Choroid plexus epithelial cell (primary cell): ENCODE results near the gene PLA2G2E.
"Not testable (repeated sequence)": the region's sequence is repeated elsewhere in the genome, so short reads cannot be mapped to it uniquely, and the experiment has no call there.

ENCODE experiments used
- DNase-seq: peaks from one replicate; pipeline ENCODE4 v3.0.0-alpha.2; 2010; ENCODE audit warnings: low read depth
- H3K4me3 ChIP-seq: 2 replicates; pipeline ENCODE4 v1.5.1; 2011; ENCODE audit warnings: low read depth, mild to moderate bottlenecking, control low read depth, low read length, moderate library complexity
- TF ChIP-seq, protein P1 (sequence below): conservative IDR thresholded peaks from 2 replicates; pipeline ENCODE4 v1.5.1; 2011; ENCODE audit warnings: low read depth, mild to moderate bottlenecking, control low read depth, inconsistent platforms, low read length, moderate library complexity

PLA2G2E gene

DNA sequence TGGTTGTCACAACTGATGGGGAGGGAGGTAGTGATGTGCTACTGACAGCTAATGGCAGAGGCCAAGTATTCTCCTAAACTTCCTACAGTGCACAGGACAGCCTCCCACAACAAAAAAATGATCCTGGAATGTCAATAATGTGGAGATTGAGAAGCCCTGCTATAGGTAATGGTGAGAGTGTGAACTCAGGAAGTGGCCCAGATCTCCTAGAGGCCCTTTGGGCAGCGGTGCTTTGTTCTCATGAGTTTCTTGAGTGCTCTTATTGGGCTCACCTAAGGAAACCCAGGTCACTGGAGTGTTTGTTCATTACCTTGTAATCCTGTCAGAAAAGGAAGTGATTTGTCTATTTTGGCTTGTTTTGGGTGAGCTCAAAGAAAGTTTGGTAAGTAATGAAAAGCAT lies 35.3 kb downstream of the PLA2G2E start:
- DNase-seq, result no peak
- TF ChIP-seq, protein P1, sequence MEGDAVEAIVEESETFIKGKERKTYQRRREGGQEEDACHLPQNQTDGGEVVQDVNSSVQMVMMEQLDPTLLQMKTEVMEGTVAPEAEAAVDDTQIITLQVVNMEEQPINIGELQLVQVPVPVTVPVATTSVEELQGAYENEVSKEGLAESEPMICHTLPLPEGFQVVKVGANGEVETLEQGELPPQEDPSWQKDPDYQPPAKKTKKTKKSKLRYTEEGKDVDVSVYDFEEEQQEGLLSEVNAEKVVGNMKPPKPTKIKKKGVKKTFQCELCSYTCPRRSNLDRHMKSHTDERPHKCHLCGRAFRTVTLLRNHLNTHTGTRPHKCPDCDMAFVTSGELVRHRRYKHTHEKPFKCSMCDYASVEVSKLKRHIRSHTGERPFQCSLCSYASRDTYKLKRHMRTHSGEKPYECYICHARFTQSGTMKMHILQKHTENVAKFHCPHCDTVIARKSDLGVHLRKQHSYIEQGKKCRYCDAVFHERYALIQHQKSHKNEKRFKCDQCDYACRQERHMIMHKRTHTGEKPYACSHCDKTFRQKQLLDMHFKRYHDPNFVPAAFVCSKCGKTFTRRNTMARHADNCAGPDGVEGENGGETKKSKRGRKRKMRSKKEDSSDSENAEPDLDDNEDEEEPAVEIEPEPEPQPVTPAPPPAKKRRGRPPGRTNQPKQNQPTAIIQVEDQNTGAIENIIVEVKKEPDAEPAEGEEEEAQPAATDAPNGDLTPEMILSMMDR, result no peak
- H3K4me3 ChIP-seq, result no peak overlapping the region

DNA sequence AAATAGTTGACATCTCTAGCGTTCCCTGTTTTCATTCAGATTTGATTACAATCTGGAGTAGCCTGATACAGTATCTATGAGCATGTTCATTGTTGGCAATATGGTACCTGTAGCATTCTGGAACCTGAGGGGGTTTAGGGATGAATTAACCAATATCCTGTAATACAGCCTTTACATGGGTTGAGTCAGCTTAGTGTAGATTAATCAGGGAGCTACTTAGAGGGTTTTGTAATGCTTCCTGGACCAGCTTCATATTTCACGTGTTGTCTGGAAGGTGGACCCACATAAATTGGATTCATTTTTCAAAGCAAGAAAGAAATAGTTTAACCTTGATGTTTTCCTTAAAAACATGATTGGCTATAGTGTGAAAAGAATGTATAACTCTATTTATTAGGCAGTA lies 37.6 kb downstream of the PLA2G2E start:
- TF ChIP-seq, protein P1, result no peak
- H3K4me3 ChIP-seq, result no peak overlapping the region
- DNase-seq, result peak; percentile 56

DNA sequence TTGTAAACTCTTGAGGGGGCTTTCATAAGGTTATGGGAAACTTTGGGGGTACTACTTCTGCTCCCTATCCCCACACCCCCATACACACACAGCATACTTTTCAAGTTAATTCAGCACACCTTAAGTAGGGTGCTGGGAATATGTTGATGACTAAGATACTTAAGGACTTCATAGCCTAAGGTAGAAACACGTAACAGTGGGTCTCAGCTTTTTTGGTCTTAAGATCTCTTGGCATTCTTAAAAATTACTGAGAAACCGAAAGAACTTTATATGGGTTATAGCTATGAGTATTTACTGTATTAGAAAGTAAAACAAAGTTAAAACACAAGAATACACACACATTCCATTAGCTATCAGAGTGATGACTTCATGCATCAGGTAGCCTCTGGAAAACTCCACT lies 39.1 kb downstream of the PLA2G2E start:
- no peak for DNase-seq
- H3K4me3 ChIP-seq, result no peak overlapping the region
- TF ChIP-seq, protein P1, result no peak

DNA sequence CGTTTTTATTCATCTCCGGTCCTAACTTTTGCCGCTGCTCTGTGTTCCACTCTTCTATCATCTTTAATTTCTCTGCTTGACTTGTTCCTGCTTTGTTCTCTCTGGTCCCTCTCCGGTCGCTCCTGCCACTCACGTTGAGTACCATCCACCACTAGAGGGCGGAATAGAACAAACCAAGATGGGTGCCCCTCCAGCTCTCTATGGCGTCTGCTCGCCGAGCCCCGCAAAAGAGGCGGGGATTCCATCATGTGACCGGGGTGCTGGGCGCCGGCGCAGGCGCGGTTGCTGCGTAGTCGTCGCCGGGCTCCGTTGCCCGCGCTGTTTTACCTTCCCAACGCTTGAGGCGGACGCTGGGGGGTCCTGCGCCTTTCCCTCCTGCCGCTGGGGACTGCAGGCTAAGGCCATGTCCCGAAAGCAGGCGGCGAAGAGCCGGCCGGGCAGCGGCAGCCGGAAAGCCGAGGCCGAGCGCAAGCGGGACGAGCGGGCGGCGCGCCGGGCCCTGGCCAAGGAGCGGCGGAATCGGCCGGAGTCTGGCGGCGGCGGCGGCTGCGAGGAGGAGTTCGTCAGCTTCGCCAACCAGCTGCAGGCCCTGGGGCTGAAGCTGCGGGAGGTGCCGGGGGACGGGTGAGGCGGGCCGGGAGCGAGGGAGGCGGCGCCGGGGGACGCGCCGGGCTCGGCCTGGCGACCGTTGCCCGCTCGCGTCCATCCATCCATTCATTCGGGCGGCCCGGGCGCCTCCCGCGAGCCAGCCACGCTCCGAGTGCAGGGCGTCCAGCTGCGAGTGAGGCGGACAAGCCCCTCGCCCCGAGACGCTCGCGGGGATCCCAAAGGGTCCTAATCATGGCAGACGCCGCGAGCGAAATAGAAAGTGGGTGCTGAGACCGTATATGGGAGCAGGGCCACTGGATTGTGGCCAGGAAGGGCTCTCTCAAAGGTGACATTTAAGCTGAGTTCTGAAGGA lies 41.0 kb downstream of the PLA2G2E start, which contains the start of gene OTUD3:
TSS of gene OTUD3 (plus strand) at position 285 of the 961 bp plus-strand sequence. CDS start at position 404, 119 bp downstream.
- TF ChIP-seq, protein P1, result peak; percentile 90
- peak within 1 kb of the TSS; percentile 82 for H3K4me3 ChIP-seq
- peak; percentile 98 for DNase-seq

DNA sequence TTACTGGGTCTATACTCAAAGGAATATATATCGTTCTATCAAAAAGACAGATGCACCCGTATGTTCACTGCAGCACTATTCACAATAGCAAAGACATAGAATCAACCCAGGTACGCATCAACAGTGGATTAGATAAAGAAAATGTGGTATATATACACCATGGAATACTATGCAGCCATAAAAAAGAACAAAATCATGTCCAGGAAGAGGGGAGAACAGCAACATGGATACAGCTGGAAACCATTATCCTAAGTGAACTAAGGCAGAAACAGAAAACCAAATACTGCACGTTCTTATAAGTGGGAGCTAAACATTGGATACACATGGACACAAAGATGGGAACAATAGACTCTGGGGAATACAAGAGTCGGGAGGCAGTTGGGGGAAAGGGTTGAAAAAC lies 42.6 kb downstream of the PLA2G2E start:
- DNase-seq, H3K4me3 ChIP-seq: not testable (repeated sequence)

DNA sequence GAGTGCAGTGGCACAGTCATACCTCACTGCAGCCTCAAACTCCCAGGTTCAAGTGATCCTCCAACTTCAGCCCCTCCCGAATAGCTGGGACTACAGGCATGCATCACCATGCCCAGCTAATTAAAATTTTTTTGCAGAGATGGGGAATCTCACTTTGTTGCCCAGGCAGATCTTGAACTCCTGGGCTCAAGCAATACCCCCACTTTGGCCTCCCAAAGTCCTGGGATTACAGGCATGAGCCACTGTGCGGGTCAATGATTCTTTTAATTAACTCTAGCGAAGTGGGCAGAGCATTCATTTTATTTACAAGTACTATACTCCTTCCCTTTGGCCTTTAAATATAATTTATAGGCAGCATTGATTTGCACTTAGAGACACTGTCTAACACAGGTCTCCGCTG lies 43.8 kb downstream of the PLA2G2E start:
- TF ChIP-seq, protein P1, result no peak
- DNase-seq, result no peak

DNA sequence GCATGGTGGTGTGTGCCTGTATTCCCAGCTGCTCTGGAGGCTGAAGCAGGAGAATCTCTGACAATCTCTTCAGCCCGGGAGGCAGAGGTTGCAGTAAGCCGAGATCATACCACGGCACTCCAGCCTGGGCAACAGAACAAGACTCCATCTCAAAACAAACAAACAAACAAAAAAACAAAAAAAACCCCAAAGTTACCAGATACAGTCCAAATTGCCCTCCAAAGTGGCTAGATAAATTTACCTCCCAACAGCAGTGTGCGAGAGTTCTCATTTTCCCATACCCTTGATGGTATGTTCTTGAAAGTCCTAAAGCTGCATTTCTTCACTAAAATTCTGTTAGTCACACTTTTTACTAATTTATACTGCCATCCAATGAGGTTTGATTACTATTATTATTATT lies 44.2 kb downstream of the PLA2G2E start:
- H3K4me3 ChIP-seq, result no peak overlapping the region
- no peak for DNase-seq
- TF ChIP-seq, protein P1, result no peak

More for the DNA sequence above, 43.8 kb downstream of the PLA2G2E start:
- H3K4me3 ChIP-seq, result no peak overlapping the region
